ENCODE measurements around the gene HPSE. TPM values are rescaled to one million over a fixed set of nuclear protein-coding genes. Genes with fewer than 3 reads are reported as not detected.

HPSE gene
- total and polyA plus RNA-seq, 2 experiments from 2014 or later = 2.2 to 2.9 TPM

GRCh38 chr4:83252782-83253405, 81.8 kb downstream of the HPSE start:
- ATAC-seq (peak; percentile 88), DNase-seq (ENCODE audit: low spot score) (peak; percentile 90)
- TF ChIP-seq NANOG (IDR thresholded peaks at IDR 0.05; ENCODE audit: borderline replicate concordance) (no peak), POLR2AphosphoS5 (IDR thresholded peaks at IDR 0.05; ENCODE audit: low read depth) (no peak), STAT1 (IDR thresholded peaks at IDR 0.05; ENCODE audit: unreplicated experiment) (no peak), CTCF (conservative IDR thresholded peaks at IDR 0.05; ENCODE audit: low read depth in 2 of 2) (peak; percentile 78 to 89)
- Mint-ChIP-seq H3K4me3 (no peak overlapping the region), H3K27ac (no peak overlapping the region), H3K9me3 (no peaks in the 10 kb centered on the region), H3K4me1 (peaks cover 7% of the 10 kb centered on the region; the same call in 2 of the 3 replicates), H3K36me3 (ENCODE audit: low read depth) (no peaks in the 10 kb centered on the region), H3K27me3 (ENCODE audit: insufficient read depth, low read depth, poor library complexity) (peaks cover 4% of the 10 kb centered on the region)
- Histone ChIP-seq H3F3A (replicated peaks; ENCODE audit: low read depth) (no peaks in the 10 kb centered on the region), H3K36me3 (ENCODE audit: insufficient read depth) (no peaks in the 10 kb centered on the region), H3K79me2 (replicated peaks; ENCODE audit: insufficient read depth) (no peaks in the 10 kb centered on the region), H2AFZ (no peak overlapping the region), H3K4me3 (no peak overlapping the region), H3K4me1 (ENCODE audit: insufficient read depth) (no peaks in the 10 kb centered on the region), H3K4me2 (no peak overlapping the region), H3K27ac (ENCODE audit: low read depth) (no peak overlapping the region), H3K27me3 (ENCODE audit: insufficient read depth) (no peaks in the 10 kb centered on the region), H4K20me1 (replicated peaks; ENCODE audit: insufficient read depth) (no peaks in the 10 kb centered on the region), H3K9me2 (ENCODE audit: insufficient read depth) (no peaks in the 10 kb centered on the region)

GRCh38 chr4:83251447-83251830, 83.2 kb downstream of the HPSE start:
- Mint-ChIP-seq H3K4me1 (peaks cover 7% of the 10 kb centered on the region; the same call in 2 of the 3 replicates), H3K27ac (no peak overlapping the region), H3K9me3 (no peaks in the 10 kb centered on the region), H3K36me3 (ENCODE audit: low read depth) (no peaks in the 10 kb centered on the region), H3K4me3 (no peak overlapping the region), H3K27me3 (ENCODE audit: insufficient read depth, low read depth, poor library complexity) (peaks cover 8% of the 10 kb centered on the region)
- TF ChIP-seq NANOG (IDR thresholded peaks at IDR 0.05; ENCODE audit: borderline replicate concordance) = no peak
- TF ChIP-seq REST (IDR thresholded peaks at IDR 0.05; ENCODE audit: unreplicated experiment) = no peak
- TF ChIP-seq ZNF331 (CRISPR knock-in tag; IDR thresholded peaks at IDR 0.05; ENCODE audit: low read depth) = no peak
- TF ChIP-seq JUNB (IDR thresholded peaks at IDR 0.05; ENCODE audit: unreplicated experiment) = no peak
- H3K4me1 ChIP-seq (ENCODE audit: insufficient read depth) = no peaks in the 10 kb centered on the region
- no peak overlapping the region for H3K27ac ChIP-seq (ENCODE audit: low read depth)
- no peaks in the 10 kb centered on the region for H3K36me3 ChIP-seq (ENCODE audit: insufficient read depth)
- no peak overlapping the region for H3K4me2 ChIP-seq
- no peak overlapping the region for H3K4me3 ChIP-seq
- no peaks in the 10 kb centered on the region for H4K20me1 ChIP-seq (replicated peaks; ENCODE audit: insufficient read depth)
- no peaks in the 10 kb centered on the region for H3K9me2 ChIP-seq (ENCODE audit: insufficient read depth)
- DNase-seq (ENCODE audit: low spot score) (no peak), ATAC-seq (no peak)
- H2AFZ ChIP-seq = no peak overlapping the region
- no peaks in the 10 kb centered on the region for H3K27me3 ChIP-seq (ENCODE audit: insufficient read depth)
- H3F3A ChIP-seq (replicated peaks; ENCODE audit: low read depth) = no peaks in the 10 kb centered on the region
- no peaks in the 10 kb centered on the region for H3K79me2 ChIP-seq (replicated peaks; ENCODE audit: insufficient read depth)

Measured in GM23338 (cell line).